Keratinocyte (primary cell): Measurements from ENCODE around the gene ANKRD53. TPM values are rescaled to one million over a fixed set of nuclear protein-coding genes. Genes with fewer than 3 reads are reported as not detected.

ENCODE experiments used
- DNase-seq: peaks from one replicate; pipeline ENCODE4 v3.0.0-alpha.2; 2011; ENCODE audit warnings: low read depth, missing footprints, low spot score
- FAIRE-seq: peaks from 2 replicates; lab custom pipeline; 2011; peaks lifted over from hg19 to GRCh38; lab: Jason Lieb, UNC
- H2AFZ ChIP-seq: 2 replicates; pipeline ENCODE4 v1.6.0; 2012; ENCODE audit warnings: low read length, control low read depth, inconsistent platforms; ENCODE audit not compliant: control insufficient read depth
- H3K27ac ChIP-seq: 2 replicates; pipeline ENCODE4 v1.5.1; 2011; ENCODE audit warnings: low read length; ENCODE audit not compliant: control insufficient read depth, insufficient read depth
- H3K27me3 ChIP-seq: 3 replicates; pipeline ENCODE4 v1.6.0; 2011; ENCODE audit warnings: low read length; ENCODE audit not compliant: control insufficient read depth, insufficient read depth; ENCODE audit errors: extremely low read depth
- H3K36me3 ChIP-seq, 2 experiments: 2 replicates in 1 of 2; 3 replicates in 1 of 2; pipeline ENCODE4 v1.5.1; 2011; ENCODE audit warnings: low read length in 2 of 2, mild to moderate bottlenecking in 1 of 2; ENCODE audit not compliant: control insufficient read depth in 2 of 2, insufficient read depth in 2 of 2; ENCODE audit errors: extremely low read depth in 1 of 2
- H3K4me1 ChIP-seq: 3 replicates; pipeline ENCODE4 v1.5.1; 2011; ENCODE audit warnings: low read length; ENCODE audit not compliant: control insufficient read depth, insufficient read depth; ENCODE audit errors: extremely low read depth
- H3K4me2 ChIP-seq: 3 replicates; pipeline ENCODE4 v1.6.0; 2011; ENCODE audit warnings: low read depth, low read length; ENCODE audit not compliant: control insufficient read depth, insufficient read depth; ENCODE audit errors: extremely low read depth
- H3K4me3 ChIP-seq, 3 experiments: fragments of 200-600 bp in 1 of 3; sonication (generic) in 1 of 3; 2 replicates in 2 of 3; 3 replicates in 1 of 3; pipeline ENCODE4 v1.5.1; 2011 to 2016; ENCODE audit warnings: low read length in 3 of 3, mild to moderate bottlenecking in 3 of 3, control low read depth in 2 of 3, inconsistent platforms in 1 of 3, low read depth in 1 of 3, mixed read lengths in 1 of 3, mixed run types in 1 of 3, moderate library complexity in 1 of 3; ENCODE audit not compliant: control insufficient read depth in 2 of 3, insufficient read depth in 2 of 3; ENCODE audit errors: extremely low read depth in 1 of 3
- H3K79me2 ChIP-seq: 2 replicates; pipeline ENCODE4 v1.6.0; 2012; ENCODE audit warnings: low read length; ENCODE audit not compliant: control insufficient read depth, insufficient read depth
- H3K9ac ChIP-seq: 3 replicates; pipeline ENCODE4 v1.6.0; 2011; ENCODE audit warnings: low read length; ENCODE audit not compliant: control insufficient read depth, insufficient read depth; ENCODE audit errors: extremely low read depth
- H3K9me1 ChIP-seq: 3 replicates; pipeline ENCODE4 v1.6.0; 2011; ENCODE audit warnings: low read length; ENCODE audit not compliant: control insufficient read depth, insufficient read depth; ENCODE audit errors: extremely low read depth
- H3K9me3 ChIP-seq: 2 replicates; pipeline ENCODE4 v1.5.1; 2012; ENCODE audit warnings: low read depth, low read length; ENCODE audit not compliant: control insufficient read depth
- H4K20me1 ChIP-seq: 3 replicates; pipeline ENCODE4 v1.6.0; 2011; ENCODE audit warnings: low read length; ENCODE audit not compliant: control insufficient read depth, insufficient read depth; ENCODE audit errors: extremely low read depth
- CTCF ChIP-seq, 3 experiments: IDR thresholded peaks in 1 of 3; conservative IDR thresholded peaks in 1 of 3; optimal IDR thresholded peaks in 1 of 3; 2 replicates in 2 of 3; 3 replicates in 1 of 3; pipeline versions ENCODE3 to v1.5.1; 2011; ENCODE audit warnings: low read length in 3 of 3, mild to moderate bottlenecking in 3 of 3, moderate library complexity in 2 of 3, control low read depth in 1 of 3, inconsistent platforms in 1 of 3; ENCODE audit not compliant: insufficient read depth in 2 of 3; ENCODE audit errors: extremely low read depth in 1 of 3
- EZH2 ChIP-seq: IDR thresholded peaks from one replicate; pipeline ENCODE4 v1.6.1; 2012; ENCODE audit warnings: inconsistent platforms, mild to moderate bottlenecking, low read length, moderate library complexity
- dilution Hi-C: fragments of 300-500 bp; cut with MboI; formaldehyde crosslinking; loops from one replicate; pipeline ENCODE4 v1.7.0; 2020; ENCODE audit warnings: low sequenced_read_pairs; ENCODE audit not compliant: extremely low pct_ligation_motif_present
- polyA plus RNA-seq, 5 experiments: library from polyadenylated mRNA; depleted of rRNA in 3 of 5; stranded (reverse) in 3 of 5; stranded (forward) in 1 of 5; unstranded in 1 of 5; fragments of >200 nt; gene quantifications; 1 replicate in 1 of 5; 2 replicates in 3 of 5; 3 replicates in 1 of 5; pipeline versions ENCODE4 v1.2.1 to v1.2.3, GENCODE V29; 2011 to 2012; ENCODE audit warnings: missing spikeins in 2 of 5, low read depth in 1 of 5, low replicate concordance in 1 of 5

ANKRD53 gene
- polyA plus RNA-seq, 1 donor (not counting 4 experiments of a cell fraction or from before 2014, with no cell fraction given) = not detected

GRCh38 chr2:70964596-70965386, 13.6 kb upstream of the ANKRD53 start:
- H3K9me3 ChIP-seq = no peaks in the 10 kb centered on the region
- peak overlapping the region in 2 of 3 experiments; percentile 62 to 64 for H3K4me3 ChIP-seq
- dilution Hi-C loops = no loop called here
- no peaks in the 10 kb centered on the region for H4K20me1 ChIP-seq
- peak overlapping the region; percentile 82 for H3K4me2 ChIP-seq
- TF ChIP-seq EZH2 (peak; percentile 48), CTCF (optimal IDR thresholded peaks at IDR 0.05 in 1 of 3, IDR thresholded peaks at IDR 0.05 in 1 of 3, conservative IDR thresholded peaks at IDR 0.05 in 1 of 3; ENCODE audit: extremely low read depth in 1 of 3, insufficient read depth in 2 of 3, low read length in 3 of 3) (peak; percentile 70 to 93 (median 92))
- H3K9ac ChIP-seq = no peak overlapping the region
- no peaks in the 10 kb centered on the region for H3K9me1 ChIP-seq
- no peak overlapping the region for H3K27ac ChIP-seq
- DNase-seq = no peak
- FAIRE-seq = peak; percentile 62
- H2AFZ ChIP-seq = peak overlapping the region; percentile 74
- H3K79me2 ChIP-seq = no peaks in the 10 kb centered on the region
- H3K4me1 ChIP-seq = peaks cover 10% of the 10 kb centered on the region
- H3K36me3 ChIP-seq = no peaks in the 10 kb centered on the region
- H3K27me3 ChIP-seq = peaks cover 14% of the 10 kb centered on the region

- Histone ChIP-seq H3K27me3 (peaks cover 14% of the 10 kb centered on the region), H3K79me2 (no peaks in the 10 kb centered on the region), H3K9ac (no peak overlapping the region), H3K4me2 (peak overlapping the region; percentile 82), H3K9me1 (no peaks in the 10 kb centered on the region), H3K36me3 (no peaks in the 10 kb centered on the region), H3K27ac (no peak overlapping the region), H3K9me3 (no peaks in the 10 kb centered on the region), H2AFZ (no peak overlapping the region), H4K20me1 (no peaks in the 10 kb centered on the region), H3K4me1 (peaks cover 10% of the 10 kb centered on the region), H3K4me3 (peak overlapping the region in 1 of 3 experiments; percentile 62)
- TF ChIP-seq CTCF (optimal IDR thresholded peaks at IDR 0.05 in 1 of 3, IDR thresholded peaks at IDR 0.05 in 1 of 3, conservative IDR thresholded peaks at IDR 0.05 in 1 of 3; ENCODE audit: extremely low read depth in 1 of 3, insufficient read depth in 2 of 3, low read length in 3 of 3) (no peak), EZH2 (no peak)
- dilution Hi-C loops = no loop called here
- no peak for DNase-seq
- FAIRE-seq = no peak
Observed at GRCh38 chr2:70965506-70965905, 12.9 kb upstream of the ANKRD53 start.
